Osteoblast (primary cell): ENCODE results near the gene RSPH9. TPM values are rescaled to one million over a fixed set of nuclear protein-coding genes. Genes with fewer than 3 reads are reported as not detected.
"Not testable (repeated sequence)": the region's sequence is repeated elsewhere in the genome, so short reads cannot be mapped to it uniquely, and the experiment has no call there.

ENCODE experiments used
- DNase-seq: peaks from one replicate; pipeline ENCODE4 v3.0.0; 2011; ENCODE audit warnings: low spot score, mixed read lengths; ENCODE audit not compliant: insufficient read length; ENCODE audit errors: missing footprints
- H2AFZ ChIP-seq: 2 replicates; pipeline ENCODE4 v1.6.0; 2011; ENCODE audit warnings: mild to moderate bottlenecking, low read length
- H3K27ac ChIP-seq: 2 replicates; pipeline ENCODE4 v1.5.1; 2011; ENCODE audit warnings: mild to moderate bottlenecking, low read depth, low read length, moderate library complexity
- H3K27me3 ChIP-seq: 2 replicates; pipeline ENCODE4 v1.6.0; 2012; ENCODE audit warnings: mild to moderate bottlenecking, control low read depth, inconsistent platforms, low read length, moderate library complexity; ENCODE audit not compliant: insufficient read depth
- H3K36me3 ChIP-seq: 2 replicates; pipeline ENCODE4 v1.5.1; 2011; ENCODE audit warnings: mild to moderate bottlenecking, low read length, control low read depth, moderate library complexity; ENCODE audit not compliant: insufficient read depth
- H3K4me1 ChIP-seq: 2 replicates; pipeline ENCODE4 v1.5.1; 2011; ENCODE audit warnings: mild to moderate bottlenecking, low read length, control low read depth, moderate library complexity; ENCODE audit not compliant: insufficient read depth
- H3K4me2 ChIP-seq: 2 replicates; pipeline ENCODE4 v1.6.0; 2011; ENCODE audit warnings: mild to moderate bottlenecking, low read length; ENCODE audit not compliant: insufficient read depth
- H3K4me3 ChIP-seq: fragments of 200-600 bp; sonication (generic); 3 replicates; pipeline ENCODE4 v1.5.1; 2012; ENCODE audit warnings: mild to moderate bottlenecking, low read length, inconsistent platforms; ENCODE audit not compliant: insufficient read depth
- H3K79me2 ChIP-seq: 2 replicates; pipeline ENCODE4 v1.6.0; 2012; ENCODE audit warnings: mild to moderate bottlenecking, low read length, control low read depth, inconsistent platforms; ENCODE audit not compliant: insufficient read depth
- H3K9me3 ChIP-seq: 2 replicates; pipeline ENCODE4 v1.5.1; 2011; ENCODE audit warnings: low read depth, low read length, control low read depth
- H4K20me1 ChIP-seq: 2 replicates; pipeline ENCODE4 v1.6.0; 2012; ENCODE audit warnings: mild to moderate bottlenecking, low read length, control low read depth; ENCODE audit not compliant: insufficient read depth
- total RNA-seq: library from RNA; depleted of rRNA; stranded (reverse); fragments of >200 nt; gene quantifications from 2 replicates; pipeline ENCODE4 v1.2.3, GENCODE V29; 2012
- TF ChIP-seq, protein P1 (sequence below): IDR thresholded peaks from 2 replicates; pipeline ENCODE4 v1.5.1; 2011; ENCODE audit warnings: mild to moderate bottlenecking, low read depth, low read length, moderate library complexity; ENCODE audit errors: extremely low read depth

Gene RSPH9
- total RNA-seq, 1 donor: 0.36 TPM

DNA sequence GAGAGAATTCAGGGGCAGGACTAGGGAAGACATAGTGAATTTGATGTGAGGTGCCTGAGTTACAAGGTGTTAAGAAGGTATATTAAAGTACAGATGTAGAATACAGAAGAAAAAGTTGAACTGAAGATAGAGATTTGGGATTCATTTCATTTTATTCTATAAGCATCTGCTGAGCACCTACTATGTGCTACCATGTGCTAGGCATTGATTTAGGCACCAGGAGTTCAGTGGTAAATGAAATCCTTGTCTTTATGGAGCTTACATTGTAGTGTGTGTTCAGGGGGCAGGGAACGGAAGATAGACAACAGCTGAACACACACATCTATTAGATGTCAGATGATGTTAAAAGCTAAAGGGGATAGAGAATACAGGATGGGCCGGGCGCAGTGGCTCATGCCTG is 2.8 kb downstream of the RSPH9 start:
- no peak overlapping the region for H3K4me3 ChIP-seq
- TF ChIP-seq, protein P1, sequence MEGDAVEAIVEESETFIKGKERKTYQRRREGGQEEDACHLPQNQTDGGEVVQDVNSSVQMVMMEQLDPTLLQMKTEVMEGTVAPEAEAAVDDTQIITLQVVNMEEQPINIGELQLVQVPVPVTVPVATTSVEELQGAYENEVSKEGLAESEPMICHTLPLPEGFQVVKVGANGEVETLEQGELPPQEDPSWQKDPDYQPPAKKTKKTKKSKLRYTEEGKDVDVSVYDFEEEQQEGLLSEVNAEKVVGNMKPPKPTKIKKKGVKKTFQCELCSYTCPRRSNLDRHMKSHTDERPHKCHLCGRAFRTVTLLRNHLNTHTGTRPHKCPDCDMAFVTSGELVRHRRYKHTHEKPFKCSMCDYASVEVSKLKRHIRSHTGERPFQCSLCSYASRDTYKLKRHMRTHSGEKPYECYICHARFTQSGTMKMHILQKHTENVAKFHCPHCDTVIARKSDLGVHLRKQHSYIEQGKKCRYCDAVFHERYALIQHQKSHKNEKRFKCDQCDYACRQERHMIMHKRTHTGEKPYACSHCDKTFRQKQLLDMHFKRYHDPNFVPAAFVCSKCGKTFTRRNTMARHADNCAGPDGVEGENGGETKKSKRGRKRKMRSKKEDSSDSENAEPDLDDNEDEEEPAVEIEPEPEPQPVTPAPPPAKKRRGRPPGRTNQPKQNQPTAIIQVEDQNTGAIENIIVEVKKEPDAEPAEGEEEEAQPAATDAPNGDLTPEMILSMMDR: no peak
- no peak overlapping the region for H2AFZ ChIP-seq
- H3K4me2 ChIP-seq: no peak overlapping the region
- no peak overlapping the region for H3K27ac ChIP-seq
- no peaks in the 10 kb centered on the region for H4K20me1 ChIP-seq
- no peaks in the 10 kb centered on the region for H3K36me3 ChIP-seq
- no peaks in the 10 kb centered on the region for H3K27me3 ChIP-seq
- H3K9me3 ChIP-seq: no peaks in the 10 kb centered on the region
- H3K4me1 ChIP-seq: no peaks in the 10 kb centered on the region
- DNase-seq: no peak
- no peaks in the 10 kb centered on the region for H3K79me2 ChIP-seq

DNA sequence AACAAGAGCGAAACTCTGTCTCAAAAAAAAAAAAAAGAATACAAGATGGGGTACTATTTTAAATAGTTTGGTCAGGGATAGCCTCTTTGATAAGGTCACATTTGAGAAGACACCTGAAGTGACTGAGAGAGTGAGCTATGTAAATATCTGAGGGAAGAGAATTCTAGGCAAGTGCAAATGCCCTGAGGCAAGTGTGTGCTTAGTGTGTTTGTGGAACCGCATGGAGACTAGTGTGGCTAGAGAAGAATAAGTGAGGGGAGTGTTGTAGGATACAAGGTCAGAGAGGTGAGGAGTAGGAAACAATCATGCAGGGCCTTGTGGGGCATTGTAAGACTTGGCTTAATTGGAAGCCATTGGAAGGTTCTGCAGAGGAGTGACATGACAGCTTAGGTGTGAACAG is 3.4 kb downstream of the RSPH9 start:
- no peaks in the 10 kb centered on the region for H4K20me1 ChIP-seq
- no peaks in the 10 kb centered on the region for H3K36me3 ChIP-seq
- no peaks in the 10 kb centered on the region for H3K79me2 ChIP-seq
- no peaks in the 10 kb centered on the region for H3K9me3 ChIP-seq
- H3K4me3 ChIP-seq: no peak overlapping the region
- no peak overlapping the region for H3K27ac ChIP-seq
- no peaks in the 10 kb centered on the region for H3K27me3 ChIP-seq
- TF ChIP-seq, protein P1: no peak
- no peak overlapping the region for H2AFZ ChIP-seq
- H3K4me1 ChIP-seq: no peaks in the 10 kb centered on the region
- no peak overlapping the region for H3K4me2 ChIP-seq
- DNase-seq: no peak

- H3K27ac ChIP-seq, H3K9me3 ChIP-seq, H3K27me3 ChIP-seq, DNase-seq, H3K79me2 ChIP-seq, H2AFZ ChIP-seq, H3K4me1 ChIP-seq, H3K36me3 ChIP-seq, H3K4me3 ChIP-seq, H4K20me1 ChIP-seq, H3K4me2 ChIP-seq: not testable (repeated sequence)
Observed at GRCh38 chr6:43652822-43653221, 8.0 kb downstream of the RSPH9 start.

DNA sequence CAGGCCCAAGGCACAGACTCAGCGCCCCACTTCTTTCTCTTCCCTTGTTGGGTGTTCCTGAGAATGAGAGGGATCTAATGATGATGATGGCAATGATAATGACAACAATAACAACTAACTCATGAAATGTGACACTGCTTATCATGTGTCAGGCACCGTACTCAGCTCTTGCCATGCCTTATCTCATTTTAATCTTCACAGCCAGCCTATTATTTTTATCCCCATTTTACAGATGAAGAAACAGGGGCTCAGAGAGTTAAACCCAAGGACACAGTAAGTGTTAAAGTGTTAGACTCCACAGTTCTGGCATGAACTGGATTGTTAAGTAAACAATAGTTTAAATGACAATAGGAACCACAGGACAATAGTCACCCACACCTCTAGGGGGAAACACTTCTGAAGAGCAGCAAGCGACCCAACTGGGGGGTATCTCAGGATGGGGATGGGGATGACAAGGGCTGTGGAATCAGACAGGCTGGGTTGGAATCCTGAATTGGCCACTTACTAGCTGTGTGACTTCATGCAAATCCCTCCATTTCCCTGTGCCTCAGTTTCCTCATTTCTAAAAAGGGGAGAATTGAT is 12.5 kb downstream of the RSPH9 start:
- TF ChIP-seq, protein P1: no peak
- H3K4me2 ChIP-seq: no peak overlapping the region
- H3K79me2 ChIP-seq: no peaks in the 10 kb centered on the region
- no peak for DNase-seq
- H3K9me3 ChIP-seq: no peaks in the 10 kb centered on the region
- H3K27me3 ChIP-seq: no peaks in the 10 kb centered on the region
- no peaks in the 10 kb centered on the region for H3K36me3 ChIP-seq
- H3K4me3 ChIP-seq: no peak overlapping the region
- no peak overlapping the region for H2AFZ ChIP-seq
- H4K20me1 ChIP-seq: no peaks in the 10 kb centered on the region
- no peak overlapping the region for H3K27ac ChIP-seq
- no peaks in the 10 kb centered on the region for H3K4me1 ChIP-seq
